K562 (cell line): Measurements from ENCODE around the gene PIANP. TPM values are rescaled to one million over a fixed set of nuclear protein-coding genes. Genes with fewer than 3 reads are reported as not detected.
A peak's percentile ranks its signal among the peaks of the same experiment; 100 is the strongest.

ENCODE experiments used
- ATAC-seq: fragments of 200-7000 bp; cut with Tn5 transposase; 3 replicates; pipeline ENCODE4 v1.9.1; 2020; ENCODE audit warnings: moderate library complexity
- BruUV-seq: library from RNA; stranded (reverse); fragments of 400-500 nt; replicated peaks from 2 replicates; lab custom pipeline; 2021; lab: Mats Ljungman, UMichigan
- CTCF ChIA-PET: fragments of 300-600 bp; formaldehyde crosslinking; extraction: SDS; loops from one replicate; lab custom pipeline; 2021; ENCODE audit warnings: low intra/inter-chr PET ratio; lab: Yijun Ruan, JAX
- POLR2A ChIA-PET: fragments of 300-600, 350-650 bp; sonication (Branson Sonifier 250); formaldehyde crosslinking; extraction: SDS; loops from one replicate; lab custom pipeline; 2021; ENCODE audit warnings: antibody characterized with exemption, inconsistent platforms; lab: Yijun Ruan, JAX
- DNase-seq, 4 experiments: peaks; one replicate each; pipeline versions ENCODE4 v3.0.0 to v3.0.0-alpha.2; 2011 to 2018; ENCODE audit warnings: low spot score in 3 of 4, mixed read lengths in 3 of 4; ENCODE audit errors: extremely low read depth in 1 of 4
- FAIRE-seq: peaks from 2 replicates; lab custom pipeline; 2011; peaks lifted over from hg19 to GRCh38; lab: Jason Lieb, UNC
- H2AFZ ChIP-seq: 2 replicates; pipeline ENCODE4 v1.6.0; 2011; ENCODE audit warnings: low read depth, low read length, control low read depth, inconsistent platforms
- H3K27ac ChIP-seq: fragments of 200-600 bp; 3 replicates; pipeline ENCODE4 v1.8.0; 2011; ENCODE audit warnings: low read depth, mild to moderate bottlenecking, control low read depth, inconsistent platforms, low read length, moderate library complexity, mixed read lengths; ENCODE audit errors: extremely low read depth
- H3K27me3 ChIP-seq, 2 experiments: fragments of 300-600 bp in 1 of 2; 2 replicates in 1 of 2; 3 replicates in 1 of 2; pipeline versions ENCODE4 v1.6.0 to v1.8.0; 2011; ENCODE audit warnings: inconsistent platforms in 2 of 2, low read length in 2 of 2, mild to moderate bottlenecking in 1 of 2, mixed read lengths in 1 of 2, moderate library complexity in 1 of 2; ENCODE audit not compliant: control insufficient read depth in 2 of 2, insufficient read depth in 2 of 2
- H3K36me3 ChIP-seq: fragments of 300-600 bp; 3 replicates; pipeline ENCODE4 v1.8.0; 2011; ENCODE audit warnings: mild to moderate bottlenecking, low read length, inconsistent platforms; ENCODE audit not compliant: control insufficient read depth, insufficient read depth
- H3K4me1 ChIP-seq, 2 experiments: fragments of 200-600 bp in 1 of 2; replicated peaks in 1 of 2; 2 replicates in 1 of 2; 3 replicates in 1 of 2; pipeline versions ENCODE4 v1.5.1 to v1.8.0; 2011; ENCODE audit warnings: inconsistent platforms in 2 of 2, low read length in 2 of 2, mild to moderate bottlenecking in 1 of 2, mixed read lengths in 1 of 2, moderate library complexity in 1 of 2; ENCODE audit not compliant: control insufficient read depth in 2 of 2, insufficient read depth in 2 of 2
- H3K4me2 ChIP-seq: 2 replicates; pipeline ENCODE4 v1.6.1; 2011; ENCODE audit warnings: low read length, control low read depth, inconsistent platforms, mixed read lengths; ENCODE audit not compliant: insufficient read depth
- H3K4me3 ChIP-seq: fragments of 200-600 bp; sonication (generic), shearing (Covaris generic); 2 replicates; pipeline ENCODE4 v1.5.1; 2016; ENCODE audit warnings: control low read depth, inconsistent platforms
- H3K79me2 ChIP-seq: fragments of 200-600 bp; 3 replicates; pipeline ENCODE4 v1.8.0; 2011; ENCODE audit warnings: low read length, inconsistent platforms; ENCODE audit not compliant: control insufficient read depth, insufficient read depth
- H3K9ac ChIP-seq, 2 experiments: 2 replicates each; pipeline versions ENCODE4 v1.6.0 to v1.6.1; 2011; ENCODE audit warnings: low read depth in 2 of 2, low read length in 2 of 2, control low read depth in 1 of 2, inconsistent platforms in 1 of 2, mild to moderate bottlenecking in 1 of 2, mixed read lengths in 1 of 2; ENCODE audit not compliant: insufficient read depth in 1 of 2
- H3K9me1 ChIP-seq: one replicate; pipeline ENCODE4 v1.6.0; 2011; ENCODE audit warnings: inconsistent platforms, mild to moderate bottlenecking, low read length, moderate library complexity; ENCODE audit not compliant: control insufficient read depth, insufficient read depth
- H3K9me3 ChIP-seq: replicated peaks from 2 replicates; pipeline ENCODE4 v1.5.1; 2011; ENCODE audit warnings: low read depth, low read length, inconsistent platforms; ENCODE audit not compliant: control insufficient read depth, insufficient read depth
- H4K20me1 ChIP-seq: replicated peaks from 2 replicates; pipeline ENCODE4 v1.6.1; 2011; ENCODE audit warnings: low read length, inconsistent platforms, mixed read lengths; ENCODE audit not compliant: control insufficient read depth, insufficient read depth
- ELK3 ChIP-seq: fragments of 450-650 bp; formaldehyde crosslinking; IDR thresholded peaks from 2 replicates; pipeline ENCODE4 v1.4.0; 2020; ENCODE audit warnings: mild to moderate bottlenecking
- GTF2B ChIP-seq: IDR thresholded peaks from 2 replicates; pipeline ENCODE4 v1.6.1; 2011; ENCODE audit not compliant: insufficient read length; ENCODE audit errors: extremely low read depth
- RFX1 ChIP-seq: fragments of 450-650 bp; IDR thresholded peaks from 2 replicates; pipeline ENCODE4 v1.6.1; 2016; ENCODE audit warnings: mild to moderate bottlenecking, moderate library complexity
- WGBS: fragments of 100-300 bp; shearing (Covaris generic); methylation state at CpG from one replicate; pipeline ENCODE4 v1.1.6; 2016; ENCODE audit warnings: low coverage, mixed read lengths; ENCODE audit not compliant: insufficient coverage; ENCODE audit errors: missing lambda C conversion rate; 5-methylcytosine and 5-hydroxymethylcytosine counted together
- in situ Hi-C: fragments of 300-500 bp; cut with MboI; formaldehyde crosslinking; loops from 4 replicates; pipeline ENCODE4 v1.15.0; 2018; ENCODE audit warnings: inconsistent platforms, mixed read lengths
- intact Hi-C: fragments of 100-400 bp; cut with micrococcal nuclease; formaldehyde crosslinking; loops from 2 replicates; pipeline ENCODE4 v1.14.2; 2022
- polyA plus RNA-seq, 8 experiments: library from polyadenylated mRNA; depleted of rRNA in 4 of 8; stranded (reverse) in 5 of 8; unstranded in 3 of 8; fragments of >200 nt; fragmentation: Nextera tagmentation in 2 of 8; fragmentation: Illumina TruSeq in 1 of 8; extraction: Ambion mirVana in 2 of 8; extraction: Trizol in 1 of 8; gene quantifications; 2 replicates each; pipeline versions ENCODE4 v1.2.1 to v1.2.3, GENCODE V29; 2011 to 2014; ENCODE audit warnings: inconsistent platforms in 1 of 8, missing spikeins in 1 of 8
- total RNA-seq, 7 experiments: library from RNA; depleted of rRNA in 6 of 7; stranded (reverse); fragments of >200 nt in 6 of 7; fragmentation: Illumina TruSeq in 2 of 7; extraction: Trizol in 2 of 7; gene quantifications; 2 replicates each; pipeline versions ENCODE4 v1.2.1 to v1.2.3, GENCODE V29; 2011 to 2021; ENCODE audit warnings: low replicate concordance in 1 of 7

PIANP gene
- total and polyA plus RNA-seq, 9 of the 15 experiments (the other 6 are each of a cell fraction or from before 2014, with no cell fraction given), result 0.07 TPM; not detected in 8

- BruUV-seq, result no TSS peak
- WGBS, result 38% methylated on average over 1 of the region's 2 CpGs
Measured at GRCh38 chr12:6692888-6693287, 7.7 kb downstream of the PIANP start.

GRCh38 chr12:6691473-6691872 lies 9.1 kb downstream of the PIANP start:
- BruUV-seq, result no TSS peak
- ATAC-seq (no peak), FAIRE-seq (no peak), DNase-seq (no peak)
- Histone ChIP-seq H3K4me2 (no peak overlapping the region), H4K20me1 (no peaks in the 10 kb centered on the region), H3K4me3 (no peak overlapping the region), H3K4me1 (peaks cover 0 to 14% of the 10 kb centered on the region in 2 experiments; a peak in 2 of 5 replicates), H3K36me3 (peaks cover 8% of the 10 kb centered on the region; the same call in 2 of the 3 replicates), H3K9me3 (no peaks in the 10 kb centered on the region), H2AFZ (no peak overlapping the region), H3K27ac (no peak overlapping the region), H3K9ac (peak overlapping the region in 1 of 2 experiments; percentile 9; a peak in 1 of 4 replicates), H3K79me2 (peaks cover 37% of the 10 kb centered on the region), H3K9me1 (no peaks in the 10 kb centered on the region), H3K27me3 (no peaks in the 10 kb centered on the region)
- WGBS, result 83% methylated on average over 4 of the region's 4 CpGs
- CTCF ChIA-PET, result no interaction called here
- POLR2A ChIA-PET, result interaction anchor here (0.6 to 1.1 kb wide), 3 partner anchors 32 to 81 kb away, joined by 3 to 6 read pairs (median 3); partner anchors contain the start of gene COPS7A
- intact Hi-C loops, result no loop called here
- in situ Hi-C loops, result no loop called here
- TF ChIP-seq GTF2B, result no peak

More at GRCh38 chr12:6692888-6693287, 7.7 kb downstream of the PIANP start:
- H2AFZ ChIP-seq, result no peak overlapping the region
- peaks cover 0 to 14% of the 10 kb centered on the region in 2 experiments; a peak in 2 of 5 replicates for H3K4me1 ChIP-seq
- H3K9me1 ChIP-seq, result no peaks in the 10 kb centered on the region
- FAIRE-seq (no peak), ATAC-seq (no peak), DNase-seq (no peak)
- peaks cover 23% of the 10 kb centered on the region for H3K79me2 ChIP-seq
- H3K9ac ChIP-seq, result no peak overlapping the region
- ChIA-PET POLR2A (interaction anchor here (0.7 to 1.5 kb wide), 3 partner anchors 64 to 127 kb away, joined by 3 to 4 read pairs (median 3); partner anchors contain the start of gene PTMS), CTCF (interaction anchor here (0.5 kb wide), 1 partner anchor 30 kb away, joined by 3 read pairs; no protein-coding TSS in a partner anchor)
- H3K27ac ChIP-seq, result no peak overlapping the region
- H4K20me1 ChIP-seq, result no peaks in the 10 kb centered on the region
- no peaks in the 10 kb centered on the region for H3K9me3 ChIP-seq
- TF ChIP-seq ELK3 (no peak), RFX1 (peak; percentile 76)
- in situ Hi-C loops (no loop called here), intact Hi-C loops (no loop called here)
- H3K4me2 ChIP-seq, result no peak overlapping the region
- no peaks in the 10 kb centered on the region for H3K36me3 ChIP-seq
- H3K4me3 ChIP-seq, result no peak overlapping the region
- no peaks in the 10 kb centered on the region; a peak in 1 of 5 replicates for H3K27me3 ChIP-seq
